Panc1 (cell line): Measurements from ENCODE around the gene ADCY3. TPM values are rescaled to one million over a fixed set of nuclear protein-coding genes. Genes with fewer than 3 reads are reported as not detected.

ENCODE experiments used
- ATAC-seq: fragments of 200-7000 bp; cut with Tn5 transposase; 2 replicates; pipeline ENCODE4 v1.9.1; 2020; ENCODE audit warnings: mild to moderate bottlenecking, moderate library complexity
- BruUV-seq: library from RNA; stranded (reverse); fragments of 400-500 nt; replicated peaks from 2 replicates; lab custom pipeline; 2021; lab: Mats Ljungman, UMichigan
- CTCF ChIA-PET: fragments of 300-600 bp; sonication (Branson Sonifier 250); formaldehyde crosslinking; loops from one replicate; lab custom pipeline; 2022; ENCODE audit warnings: antibody characterized with exemption; lab: Charles Lee
- POLR2A ChIA-PET: fragments of 300-600 bp; sonication (Branson Sonifier 250); formaldehyde crosslinking; loops from one replicate; lab custom pipeline; 2022; ENCODE audit warnings: antibody characterized with exemption; lab: Charles Lee
- DNase-seq: peaks from one replicate; pipeline ENCODE4 v3.0.0-alpha.2; 2010; ENCODE audit warnings: low read depth, low spot score
- H3K27ac ChIP-seq: 2 replicates; pipeline ENCODE4 v1.5.1; 2011; ENCODE audit warnings: mild to moderate bottlenecking, low read length, inconsistent platforms
- H3K27me3 ChIP-seq: fragments of 200-500 bp; sonication (Bioruptor generic); 2 replicates; pipeline ENCODE4 v1.6.0; 2014; ENCODE audit warnings: low read length, inconsistent platforms; ENCODE audit not compliant: control insufficient read depth, insufficient read depth
- H3K36me3 ChIP-seq: fragments of 200-500 bp; sonication (Bioruptor generic); 2 replicates; pipeline ENCODE4 v1.5.1; 2014; ENCODE audit warnings: inconsistent platforms, mild to moderate bottlenecking, low read length, moderate library complexity; ENCODE audit not compliant: control insufficient read depth, insufficient read depth
- H3K4me1 ChIP-seq: 2 replicates; pipeline ENCODE4 v1.5.1; 2011; ENCODE audit warnings: inconsistent platforms, mild to moderate bottlenecking, low read length, moderate library complexity; ENCODE audit not compliant: control insufficient read depth, insufficient read depth
- H3K4me3 ChIP-seq, 2 experiments: 2 replicates each; pipeline ENCODE4 v1.5.1; 2011 to 2012; ENCODE audit warnings: low read depth in 2 of 2, low read length in 2 of 2, mild to moderate bottlenecking in 2 of 2, inconsistent platforms in 1 of 2, moderate library complexity in 1 of 2
- H3K9me3 ChIP-seq: fragments of 200-500 bp; sonication (Bioruptor generic); 2 replicates; pipeline ENCODE4 v1.5.1; 2014; ENCODE audit warnings: low read depth, mild to moderate bottlenecking, inconsistent platforms, low read length, moderate library complexity; ENCODE audit not compliant: control insufficient read depth, insufficient read depth
- POLR2AphosphoS5 ChIP-seq: IDR thresholded peaks from 2 replicates; pipeline ENCODE4 v1.6.1; 2012; ENCODE audit warnings: mild to moderate bottlenecking, low read depth, low read length, moderate library complexity
- SIN3A ChIP-seq: IDR thresholded peaks from 2 replicates; pipeline ENCODE4 v1.6.1; 2012; ENCODE audit warnings: low read depth, mild to moderate bottlenecking, low read length, moderate library complexity, borderline replicate concordance; ENCODE audit not compliant: insufficient read depth
- TCF7L2 ChIP-seq: IDR thresholded peaks from 2 replicates; pipeline ENCODE4 v1.6.1; 2011; ENCODE audit warnings: mild to moderate bottlenecking, low read depth, low read length, inconsistent platforms
- in situ Hi-C: cut with HindIII; loops from 2 replicates; pipeline ENCODE4 v1.10.0; 2016; ENCODE audit warnings: low sequenced_read_pairs, low pct_unique_long_range_greater_than_20kb
- intact Hi-C: fragments of 100-400 bp; cut with micrococcal nuclease; formaldehyde crosslinking; loops from one replicate; pipeline ENCODE4 v1.10.0; 2022; ENCODE audit not compliant: unreplicated experiment
- total RNA-seq: library from RNA; stranded (reverse); gene quantifications from one replicate; pipeline ENCODE4 v1.2.1, GENCODE V29; 2021; ENCODE audit not compliant: unreplicated experiment
- TF ChIP-seq, protein P1 (sequence below): fragments of 450-650 bp; IDR thresholded peaks from 2 replicates; pipeline ENCODE4 v1.5.1; 2017; ENCODE audit warnings: mild to moderate bottlenecking
- TF ChIP-seq, protein P2 (sequence below), 2 experiments: IDR thresholded peaks; 2 replicates each; pipeline ENCODE4 v1.6.1; 2011 to 2012; ENCODE audit warnings: low read depth in 2 of 2, control low read depth in 1 of 2, low read length in 1 of 2, mild to moderate bottlenecking in 1 of 2, moderate library complexity in 1 of 2; ENCODE audit not compliant: insufficient read depth in 1 of 2

ADCY3 gene
- total RNA-seq, 1 experiment from 2014 or later: 34.1 TPM

DNA sequence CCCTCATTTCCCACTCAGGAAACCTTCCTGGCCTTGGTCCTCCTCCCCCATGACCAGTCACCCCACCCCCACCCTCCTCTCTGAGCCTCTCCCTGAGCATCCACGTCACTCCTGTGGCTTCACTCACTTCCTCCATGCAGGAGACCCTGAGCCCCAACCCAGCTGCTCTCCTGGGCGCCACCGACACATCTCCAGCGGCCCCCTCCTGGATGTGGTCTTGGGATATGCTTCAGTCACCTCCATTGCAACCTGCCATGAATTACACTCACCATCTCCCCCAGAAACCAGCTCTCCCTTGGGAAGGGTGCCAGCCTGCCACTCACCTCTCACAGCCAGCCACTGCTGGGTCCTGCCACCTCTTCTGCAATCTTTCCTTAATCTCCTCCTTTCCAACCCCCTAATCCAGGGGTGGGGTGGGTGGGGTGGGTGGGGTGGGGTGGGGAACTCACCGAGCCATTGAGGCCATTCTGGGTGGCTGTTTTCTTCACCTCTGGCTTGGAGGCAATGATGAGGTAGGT lies 82.0 kb downstream of the ADCY3 start:
- POLR2A ChIA-PET: no interaction called here
- intact Hi-C loops: no loop called here

DNA sequence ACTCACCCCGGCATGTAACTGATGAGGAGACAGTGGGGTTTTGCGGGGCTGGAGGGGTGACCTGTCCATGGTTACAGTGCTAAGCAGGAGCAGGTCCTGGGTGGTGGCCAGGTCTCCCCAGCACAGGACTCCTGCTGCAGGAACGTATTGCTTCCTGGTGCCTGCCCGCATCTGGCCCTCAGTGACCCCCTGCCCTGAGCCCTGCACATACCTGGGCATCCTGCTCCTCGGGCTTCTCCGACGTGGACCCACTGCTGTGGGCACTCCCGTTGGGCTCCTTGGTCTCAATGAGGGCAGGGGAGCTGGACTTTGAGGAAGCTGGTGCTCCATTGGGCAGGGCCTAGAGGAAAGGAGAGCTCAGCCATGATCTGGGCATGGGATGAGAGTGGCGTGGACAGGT lies 83.3 kb downstream of the ADCY3 start:
- Histone ChIP-seq H3K4me1 (no peaks in the 10 kb centered on the region), H3K36me3 (no peaks in the 10 kb centered on the region), H3K4me3 (no peak overlapping the region), H3K27ac (no peak overlapping the region), H3K27me3 (no peaks in the 10 kb centered on the region), H3K9me3 (no peaks in the 10 kb centered on the region)
- POLR2A ChIA-PET: no interaction called here
- CTCF ChIA-PET: no interaction called here
- no peak for ATAC-seq
- no TSS peak for BruUV-seq
- intact Hi-C loops (no loop called here), in situ Hi-C loops (no loop called here)
- no peak for DNase-seq
- TF ChIP-seq, protein P1, sequence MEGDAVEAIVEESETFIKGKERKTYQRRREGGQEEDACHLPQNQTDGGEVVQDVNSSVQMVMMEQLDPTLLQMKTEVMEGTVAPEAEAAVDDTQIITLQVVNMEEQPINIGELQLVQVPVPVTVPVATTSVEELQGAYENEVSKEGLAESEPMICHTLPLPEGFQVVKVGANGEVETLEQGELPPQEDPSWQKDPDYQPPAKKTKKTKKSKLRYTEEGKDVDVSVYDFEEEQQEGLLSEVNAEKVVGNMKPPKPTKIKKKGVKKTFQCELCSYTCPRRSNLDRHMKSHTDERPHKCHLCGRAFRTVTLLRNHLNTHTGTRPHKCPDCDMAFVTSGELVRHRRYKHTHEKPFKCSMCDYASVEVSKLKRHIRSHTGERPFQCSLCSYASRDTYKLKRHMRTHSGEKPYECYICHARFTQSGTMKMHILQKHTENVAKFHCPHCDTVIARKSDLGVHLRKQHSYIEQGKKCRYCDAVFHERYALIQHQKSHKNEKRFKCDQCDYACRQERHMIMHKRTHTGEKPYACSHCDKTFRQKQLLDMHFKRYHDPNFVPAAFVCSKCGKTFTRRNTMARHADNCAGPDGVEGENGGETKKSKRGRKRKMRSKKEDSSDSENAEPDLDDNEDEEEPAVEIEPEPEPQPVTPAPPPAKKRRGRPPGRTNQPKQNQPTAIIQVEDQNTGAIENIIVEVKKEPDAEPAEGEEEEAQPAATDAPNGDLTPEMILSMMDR: no peak
- TF ChIP-seq TCF7L2: no peak
- no peak for TF ChIP-seq POLR2AphosphoS5
- TF ChIP-seq, protein P2, sequence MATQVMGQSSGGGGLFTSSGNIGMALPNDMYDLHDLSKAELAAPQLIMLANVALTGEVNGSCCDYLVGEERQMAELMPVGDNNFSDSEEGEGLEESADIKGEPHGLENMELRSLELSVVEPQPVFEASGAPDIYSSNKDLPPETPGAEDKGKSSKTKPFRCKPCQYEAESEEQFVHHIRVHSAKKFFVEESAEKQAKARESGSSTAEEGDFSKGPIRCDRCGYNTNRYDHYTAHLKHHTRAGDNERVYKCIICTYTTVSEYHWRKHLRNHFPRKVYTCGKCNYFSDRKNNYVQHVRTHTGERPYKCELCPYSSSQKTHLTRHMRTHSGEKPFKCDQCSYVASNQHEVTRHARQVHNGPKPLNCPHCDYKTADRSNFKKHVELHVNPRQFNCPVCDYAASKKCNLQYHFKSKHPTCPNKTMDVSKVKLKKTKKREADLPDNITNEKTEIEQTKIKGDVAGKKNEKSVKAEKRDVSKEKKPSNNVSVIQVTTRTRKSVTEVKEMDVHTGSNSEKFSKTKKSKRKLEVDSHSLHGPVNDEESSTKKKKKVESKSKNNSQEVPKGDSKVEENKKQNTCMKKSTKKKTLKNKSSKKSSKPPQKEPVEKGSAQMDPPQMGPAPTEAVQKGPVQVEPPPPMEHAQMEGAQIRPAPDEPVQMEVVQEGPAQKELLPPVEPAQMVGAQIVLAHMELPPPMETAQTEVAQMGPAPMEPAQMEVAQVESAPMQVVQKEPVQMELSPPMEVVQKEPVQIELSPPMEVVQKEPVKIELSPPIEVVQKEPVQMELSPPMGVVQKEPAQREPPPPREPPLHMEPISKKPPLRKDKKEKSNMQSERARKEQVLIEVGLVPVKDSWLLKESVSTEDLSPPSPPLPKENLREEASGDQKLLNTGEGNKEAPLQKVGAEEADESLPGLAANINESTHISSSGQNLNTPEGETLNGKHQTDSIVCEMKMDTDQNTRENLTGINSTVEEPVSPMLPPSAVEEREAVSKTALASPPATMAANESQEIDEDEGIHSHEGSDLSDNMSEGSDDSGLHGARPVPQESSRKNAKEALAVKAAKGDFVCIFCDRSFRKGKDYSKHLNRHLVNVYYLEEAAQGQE (IDR thresholded peaks at IDR 0.05; ENCODE audit: insufficient read depth in 1 of 2, low read depth in 2 of 2, low read length in 1 of 2): no peak
- no peak for TF ChIP-seq SIN3A

More for the DNA sequence above, 82.0 kb downstream of the ADCY3 start:
- no peak for DNase-seq
- CTCF ChIA-PET: no interaction called here
- in situ Hi-C loops: no loop called here
- H3K36me3 ChIP-seq: no peaks in the 10 kb centered on the region
- no peak overlapping the region for H3K4me3 ChIP-seq
- no peaks in the 10 kb centered on the region for H3K4me1 ChIP-seq
- BruUV-seq: no TSS peak
- no peak overlapping the region for H3K27ac ChIP-seq
- H3K27me3 ChIP-seq: no peaks in the 10 kb centered on the region
- no peak for ATAC-seq
- TF ChIP-seq, protein P1: no peak
- TF ChIP-seq SIN3A (no peak), POLR2AphosphoS5 (no peak), TCF7L2 (no peak)
- TF ChIP-seq, protein P2 (IDR thresholded peaks at IDR 0.05; ENCODE audit: insufficient read depth in 1 of 2, low read depth in 2 of 2, low read length in 1 of 2): no peak
- H3K9me3 ChIP-seq: no peaks in the 10 kb centered on the region
